Spleen (tissue), 11 donors: ENCODE measurements around the gene ZDHHC6. TPM values are rescaled to one million over a fixed set of nuclear protein-coding genes. Genes with fewer than 3 reads are reported as not detected.

Source experiments
- DNase-seq: peaks from one replicate; pipeline ENCODE4 v3.0.0-alpha.2; 2020
- H3K27ac ChIP-seq, 8 donors: fragments of 200-600 bp; sonication (generic) in 7 of 8; 1 replicate in 4 of 8; 2 replicates in 4 of 8; pipeline versions ENCODE4 v1.5.0 to v1.8.0; 2016 to 2021; ENCODE audit warnings: inconsistent platforms in 4 of 8, mild to moderate bottlenecking in 4 of 8, moderate library complexity in 1 of 8
- H3K27me3 ChIP-seq, 7 donors: fragments of 200-600 bp; sonication (generic) in 6 of 7; replicated peaks in 1 of 7; 1 replicate in 4 of 7; 2 replicates in 3 of 7; pipeline versions ENCODE4 v1.5.0 to v1.8.0; 2016 to 2021; ENCODE audit warnings: inconsistent platforms in 3 of 7, mild to moderate bottlenecking in 1 of 7
- H3K36me3 ChIP-seq, 6 donors: fragments of 200-600 bp; sonication (generic) in 5 of 6; 1 replicate in 4 of 6; 2 replicates in 2 of 6; pipeline versions ENCODE4 v1.5.0 to v1.8.0; 2016 to 2021; ENCODE audit warnings: inconsistent platforms in 2 of 6
- H3K4me1 ChIP-seq, 6 donors: fragments of 200-600 bp; sonication (generic) in 5 of 6; 1 replicate in 3 of 6; 2 replicates in 3 of 6; pipeline versions ENCODE4 v1.5.0 to v1.8.0; 2016 to 2021; ENCODE audit warnings: inconsistent platforms in 3 of 6
- H3K4me3 ChIP-seq, 8 donors: fragments of 200-600 bp; sonication (generic) in 7 of 8; 1 replicate in 4 of 8; 2 replicates in 4 of 8; pipeline versions ENCODE4 v1.5.0 to v1.8.0; 2016 to 2021; ENCODE audit warnings: inconsistent platforms in 4 of 8, mild to moderate bottlenecking in 4 of 8, moderate library complexity in 2 of 8
- H3K9me3 ChIP-seq, 8 donors: fragments of 200-600 bp; sonication (generic) in 7 of 8; 1 replicate in 4 of 8; 2 replicates in 4 of 8; pipeline versions ENCODE4 v1.5.0 to v1.8.0; 2016 to 2021; ENCODE audit warnings: inconsistent platforms in 4 of 8
- CTCF ChIP-seq, 11 experiments: fragments of 200-600 bp in 7 of 11; fragments of 450-650 bp in 4 of 11; sonication (generic) in 4 of 11; IDR thresholded peaks in 8 of 11; conservative IDR thresholded peaks in 3 of 11; 1 replicate in 7 of 11; 2 replicates in 4 of 11; pipeline versions ENCODE4 v1.4.0 to v1.8.0; 2016 to 2021; ENCODE audit warnings: antibody characterized with exemption in 11 of 11, inconsistent platforms in 4 of 11, mild to moderate bottlenecking in 1 of 11
- POLR2A ChIP-seq, 3 donors: fragments of 450-650 bp; IDR thresholded peaks; one replicate each; pipeline ENCODE4 v1.5.1; 2017; ENCODE audit warnings: antibody characterized with exemption in 3 of 3, mild to moderate bottlenecking in 1 of 3
- POLR2AphosphoS5 ChIP-seq, 3 donors: sonication (generic); formaldehyde crosslinking; IDR thresholded peaks; one replicate each; pipeline ENCODE4 v1.5.1; 2017; ENCODE audit warnings: antibody characterized with exemption in 3 of 3
- WGBS, 5 donors: extraction: QIAGEN DNeasy Blood & Tissue Kit in 3 of 5; methylation state at CpG; one replicate each; pipeline versions ENCODE4 v1.1.5 to v1.1.7; 2013 to 2018; 5-methylcytosine and 5-hydroxymethylcytosine counted together
- intact Hi-C: fragments of 100-400 bp; cut with DNase I; formaldehyde crosslinking; loops from one replicate; pipeline ENCODE4 v1.15.0; 2023; ENCODE audit warnings: low total_unique reads
- polyA plus RNA-seq, 3 donors: library from polyadenylated mRNA; stranded (reverse); fragments of 200-250 nt; gene quantifications; one replicate each; pipeline ENCODE4 v1.2.1, GENCODE V29; 2013
- total RNA-seq, 7 donors: library from RNA; depleted of rRNA in 3 of 7; stranded (reverse); fragments of >200 nt in 3 of 7; fragmentation: NEBNext Ultra II Directional in 4 of 7; extraction: Animal tissue kit (Norgen Biotek cat#: 25700) in 4 of 7; gene quantifications; one replicate each; pipeline versions ENCODE4 v1.1.0 to v1.2.1, GENCODE V29; 2016 to 2021
- donor health status: healthy with polysubstance abuse.
- donor health status: DM: no; HTN: no; CAD: no; lungs with moderate emphysema.
- donor health status: DM: no; HTN: no; CAD: no.
- donor health status: Bipolar disorder and iron deficiency.
- donor health status: healthy.
- donor health status: DM: no; HTN: no; CAD: no.
- donor health status: DM: yes; HTN: yes; CAD: no.

Gene ZDHHC6
- total and polyA plus RNA-seq, 10 donors = 28.0 to 51.9 (median 38.3) TPM

DNA sequence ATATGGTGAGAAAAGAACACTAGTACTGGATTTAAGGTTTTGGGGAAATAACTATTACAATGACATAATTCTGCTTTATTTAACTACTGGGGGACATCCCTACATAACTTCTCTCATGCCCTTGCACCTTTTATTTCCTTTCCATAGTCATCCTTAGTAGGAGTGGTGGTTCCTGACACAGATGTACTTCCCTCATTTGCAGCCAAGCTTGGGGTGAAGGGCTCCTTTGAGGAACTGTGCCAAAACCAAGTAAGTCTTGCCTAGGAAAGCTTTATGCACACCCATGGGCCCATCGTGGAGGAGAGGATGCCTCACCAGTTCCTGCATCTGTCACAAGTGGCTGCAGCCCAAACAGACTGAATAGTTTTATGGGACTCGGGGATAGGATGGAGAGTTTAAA, 20.6 kb downstream of the ZDHHC6 start:
- Histone ChIP-seq H3K36me3 (peaks cover 3 to 99% (median 92%) of the 10 kb centered on the region in 6 donors), H3K27ac (no peak overlapping the region), H3K4me1 (no peaks in the 10 kb centered on the region), H3K4me3 (no peak overlapping the region), H3K9me3 (no peaks in the 10 kb centered on the region), H3K27me3 (no peaks in the 10 kb centered on the region)
- no peak for TF ChIP-seq CTCF (IDR thresholded peaks at IDR 0.05 in 8 of 11, conservative IDR thresholded peaks at IDR 0.05 in 3 of 11)
- no peak for TF ChIP-seq POLR2AphosphoS5 (IDR thresholded peaks at IDR 0.05)
- no peak for TF ChIP-seq POLR2A (IDR thresholded peaks at IDR 0.05)
- intact Hi-C loops = no loop called here
- DNase-seq = no peak
- WGBS, 5 donors = 65 to 73% (median 70%) methylated on average over 2 of the region's 2 CpGs

GRCh38 chr10:112424651-112425050, 22.1 kb downstream of the ZDHHC6 start:
- Histone ChIP-seq H3K9me3 (no peaks in the 10 kb centered on the region), H3K4me1 (peaks cover 0 to 5% (median 0%) of the 10 kb centered on the region in 6 donors), H3K36me3 (peaks cover 3 to 99% (median 86%) of the 10 kb centered on the region in 6 donors), H3K27me3 (no peaks in the 10 kb centered on the region), H3K4me3 (no peak overlapping the region), H3K27ac (no peak overlapping the region)
- intact Hi-C loops = no loop called here
- TF ChIP-seq POLR2AphosphoS5 (IDR thresholded peaks at IDR 0.05) = no peak
- DNase-seq = no peak
- 83 to 96% (median 91%) methylated on average over 2 of the region's 2 CpGs for WGBS, 5 donors

GRCh38 chr10:112421731-112422130, 25.0 kb downstream of the ZDHHC6 start:
- peaks cover 3 to 99% (median 78%) of the 10 kb centered on the region in 6 donors for H3K36me3 ChIP-seq
- intact Hi-C loops = no loop called here
- WGBS, 5 donors = 97 to 100% (median 98%) methylated on average over 3 of the region's 3 CpGs

GRCh38 chr10:112412696-112413095, 34.0 kb downstream of the ZDHHC6 start:
- TF ChIP-seq POLR2AphosphoS5 (IDR thresholded peaks at IDR 0.05) = no peak
- no peak for TF ChIP-seq CTCF (IDR thresholded peaks at IDR 0.05 in 8 of 11, conservative IDR thresholded peaks at IDR 0.05 in 3 of 11)
- TF ChIP-seq POLR2A (IDR thresholded peaks at IDR 0.05) = no peak
- Histone ChIP-seq H3K27ac (no peak overlapping the region), H3K9me3 (no peaks in the 10 kb centered on the region), H3K4me1 (no peaks in the 10 kb centered on the region), H3K36me3 (peaks cover 0 to 100% (median 81%) of the 10 kb centered on the region in 6 donors), H3K4me3 (no peak overlapping the region), H3K27me3 (no peaks in the 10 kb centered on the region)
- DNase-seq = no peak
- 97 to 100% (median 99%) methylated on average over 2 of the region's 2 CpGs for WGBS, 5 donors
- intact Hi-C loops = no loop called here

More at GRCh38 chr10:112421731-112422130, 25.0 kb downstream of the ZDHHC6 start:
- H3K4me3 ChIP-seq = no peak overlapping the region
- no peak for TF ChIP-seq CTCF (IDR thresholded peaks at IDR 0.05 in 8 of 11, conservative IDR thresholded peaks at IDR 0.05 in 3 of 11)
- TF ChIP-seq POLR2A (IDR thresholded peaks at IDR 0.05) = no peak
- H3K27ac ChIP-seq = no peak overlapping the region
- DNase-seq = no peak
- no peaks in the 10 kb centered on the region for H3K27me3 ChIP-seq
- no peaks in the 10 kb centered on the region for H3K9me3 ChIP-seq
- peaks cover 0 to 5% (median 0%) of the 10 kb centered on the region in 6 donors for H3K4me1 ChIP-seq

DNA sequence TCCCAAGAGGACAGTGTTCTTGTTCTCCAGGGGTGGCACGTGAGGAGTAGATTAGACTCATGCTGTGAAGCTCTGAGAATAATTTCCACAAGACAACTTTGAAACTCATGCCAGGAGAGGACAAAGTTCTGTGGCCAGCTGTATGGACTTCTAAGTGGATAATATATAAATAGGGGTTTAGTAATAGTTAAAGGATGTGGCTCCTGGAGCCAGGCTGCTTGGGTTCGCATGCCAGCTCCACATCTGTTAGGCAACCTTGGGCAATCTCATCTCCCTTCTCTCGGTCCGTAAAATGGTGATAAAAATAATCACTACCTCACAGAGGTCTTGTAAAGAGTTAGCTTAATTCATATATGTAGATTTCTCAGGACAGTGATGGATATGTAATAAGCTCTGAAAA, 37.0 kb downstream of the ZDHHC6 start:
- TF ChIP-seq POLR2AphosphoS5 (IDR thresholded peaks at IDR 0.05) (no peak), CTCF (IDR thresholded peaks at IDR 0.05 in 8 of 11, conservative IDR thresholded peaks at IDR 0.05 in 3 of 11) (no peak), POLR2A (IDR thresholded peaks at IDR 0.05) (no peak)
- Histone ChIP-seq H3K4me3 (no peak overlapping the region), H3K4me1 (no peaks in the 10 kb centered on the region), H3K36me3 (peaks cover 0 to 100% (median 85%) of the 10 kb centered on the region in 6 donors), H3K27me3 (no peaks in the 10 kb centered on the region), H3K9me3 (no peaks in the 10 kb centered on the region), H3K27ac (no peak overlapping the region)
- intact Hi-C loops = no loop called here
- DNase-seq = no peak
- WGBS, 5 donors = 80 to 94% (median 82%) methylated on average over 4 of the region's 4 CpGs
